ENCODE data around the gene GMPR.
"Not testable (repeated sequence)": the region's sequence is repeated elsewhere in the genome, so short reads cannot be mapped to it uniquely, and the experiment has no call there.

The GMPR gene

GRCh38 chr6:16251706-16252105 lies 13.3 kb downstream of the GMPR start:
- no peak for DNase-seq

- no peak for DNase-seq
These were observed 14.4 kb downstream of the GMPR start for GRCh38 chr6:16252686-16253299.

GRCh38 chr6:16253399-16254144 lies 15.2 kb downstream of the GMPR start:
- DNase-seq, result no peak

GRCh38 chr6:16254535-16254934 lies 16.1 kb downstream of the GMPR start:
- DNase-seq, result no peak

- no peak for DNase-seq
These were observed 18.4 kb downstream of the GMPR start for GRCh38 chr6:16256781-16257180.

GRCh38 chr6:16257999-16258708 lies 19.8 kb downstream of the GMPR start:
- no peak for DNase-seq

GRCh38 chr6:16258709-16259075 lies 20.3 kb downstream of the GMPR start:
- no peak for DNase-seq

- not testable (repeated sequence) for DNase-seq
These were observed 21.2 kb downstream of the GMPR start for GRCh38 chr6:16259604-16260003.

GRCh38 chr6:16260602-16261001 lies 22.2 kb downstream of the GMPR start:
- DNase-seq, result not testable (repeated sequence)

GRCh38 chr6:16262773-16263172 lies 24.4 kb downstream of the GMPR start:
- not testable (repeated sequence) for DNase-seq

- not testable (repeated sequence) for DNase-seq
These were observed 25.2 kb downstream of the GMPR start for GRCh38 chr6:16263464-16264099.

- DNase-seq, result no peak
These were observed 26.4 kb downstream of the GMPR start for GRCh38 chr6:16264785-16265184.

GRCh38 chr6:16265351-16266341 lies 27.3 kb downstream of the GMPR start:
- no peak for DNase-seq

GRCh38 chr6:16267428-16268263 lies 29.3 kb downstream of the GMPR start:
- no peak for DNase-seq

- DNase-seq, result not testable (repeated sequence)
These were observed 31.2 kb downstream of the GMPR start for GRCh38 chr6:16269442-16270070.

- no peak for DNase-seq
These were observed 31.9 kb downstream of the GMPR start for GRCh38 chr6:16270178-16270794.

GRCh38 chr6:16271428-16271827 lies 33.0 kb downstream of the GMPR start:
- DNase-seq, result no peak

- no peak for DNase-seq
These were observed 33.8 kb downstream of the GMPR start for GRCh38 chr6:16272201-16272600.

GRCh38 chr6:16273256-16273655 lies 34.9 kb downstream of the GMPR start:
- DNase-seq, result no peak

- DNase-seq, result no peak
These were observed 36.1 kb downstream of the GMPR start for GRCh38 chr6:16274483-16274882.

Measured in NCI-H1436 treated with DMSO at 0.1 percent for 48 hours (cell line).